HepG2 (cell line): ENCODE measurements around the gene TNFRSF11A. TPM values are rescaled to one million over a fixed set of nuclear protein-coding genes. Genes with fewer than 3 reads are reported as not detected.

Experiments used
- BCL6 ChIP-seq: IDR thresholded peaks from 2 replicates; pipeline ENCODE4 v1.6.1; 2016; ENCODE audit warnings: missing genetic modification reagents, missing compliant biosample characterization
- CBX2 ChIP-seq, 2 experiments: fragments of 200-600 bp in 1 of 2; sonication (generic); formaldehyde crosslinking in 1 of 2; IDR thresholded peaks; 2 replicates each; pipeline versions ENCODE4 v1.7.0 to v1.8.1; 2018 to 2022; ENCODE audit warnings: low read depth in 2 of 2, low read length in 1 of 2, mild to moderate bottlenecking in 1 of 2, missing genetic modification reagents in 1 of 2
- DPF2 ChIP-seq: sonication (generic); formaldehyde crosslinking; IDR thresholded peaks from 2 replicates; pipeline ENCODE4 v1.4.0; 2020; ENCODE audit warnings: mild to moderate bottlenecking, low read depth, missing genetic modification reagents, borderline replicate concordance
- FOXP1 ChIP-seq, 2 experiments: fragments of 450-650 bp in 1 of 2; IDR thresholded peaks; 2 replicates each; pipeline ENCODE4 v1.6.1; 2017 to 2018; ENCODE audit warnings: antibody characterized with exemption in 1 of 2
- FOXP4 ChIP-seq: sonication (generic); formaldehyde crosslinking; IDR thresholded peaks from 2 replicates; pipeline ENCODE4 v1.4.0; 2020; ENCODE audit warnings: missing genetic modification reagents
- GPN1 ChIP-seq: sonication (generic); formaldehyde crosslinking; IDR thresholded peaks from 2 replicates; pipeline ENCODE4 v1.5.1; 2020; ENCODE audit warnings: missing genetic modification reagents, borderline replicate concordance
- PITX1 ChIP-seq: sonication (generic); formaldehyde crosslinking; IDR thresholded peaks from 2 replicates; pipeline ENCODE4 v1.5.1; 2020; ENCODE audit warnings: mild to moderate bottlenecking, missing genetic modification reagents
- SPEN ChIP-seq: sonication (generic); formaldehyde crosslinking; IDR thresholded peaks from 2 replicates; pipeline ENCODE4 v1.5.1; 2020; ENCODE audit warnings: low read depth, mild to moderate bottlenecking, missing genetic modification reagents
- THAP11 ChIP-seq: IDR thresholded peaks from 2 replicates; pipeline ENCODE4 v1.6.1; 2016; ENCODE audit warnings: missing biosample characterization, missing genetic modification reagents
- ZBTB3 ChIP-seq: sonication (generic); formaldehyde crosslinking; IDR thresholded peaks from 2 replicates; pipeline ENCODE4 v1.4.0; 2020; ENCODE audit warnings: low read depth, mild to moderate bottlenecking, moderate library complexity, missing genetic modification reagents, borderline replicate concordance
- ZNF3 ChIP-seq: IDR thresholded peaks from 2 replicates; pipeline ENCODE4 v1.7.0; 2017; ENCODE audit warnings: inconsistent platforms
- ZNF468 ChIP-seq: sonication (generic); formaldehyde crosslinking; IDR thresholded peaks from 2 replicates; pipeline ENCODE4 v1.8.0; 2022; ENCODE audit warnings: mild to moderate bottlenecking, moderate library complexity, missing genetic modification reagents
- ZNF660 ChIP-seq: sonication (generic); formaldehyde crosslinking; IDR thresholded peaks from 2 replicates; pipeline ENCODE4 v1.5.1; 2020; ENCODE audit warnings: mild to moderate bottlenecking, low read depth, missing genetic modification reagents, borderline replicate concordance
- ZNF747 ChIP-seq: sonication (generic); formaldehyde crosslinking; IDR thresholded peaks from 2 replicates; pipeline ENCODE4 v1.8.1; 2023; ENCODE audit warnings: missing genetic modification reagents, mild to moderate bottlenecking, borderline replicate concordance
- ZNF770 ChIP-seq: sonication (generic); formaldehyde crosslinking; IDR thresholded peaks from 2 replicates; pipeline ENCODE4 v1.5.0; 2020; ENCODE audit warnings: mild to moderate bottlenecking, missing genetic modification reagents
- ZNF83 ChIP-seq: sonication (generic); formaldehyde crosslinking; IDR thresholded peaks from 2 replicates; pipeline ENCODE4 v1.4.0; 2020; ENCODE audit warnings: missing genetic modification reagents, mild to moderate bottlenecking, borderline replicate concordance
- ZNF879 ChIP-seq: sonication (generic); formaldehyde crosslinking; IDR thresholded peaks from 2 replicates; pipeline ENCODE4 v1.8.1; 2023; ENCODE audit warnings: missing genetic modification reagents
- ZSCAN5A ChIP-seq: sonication (generic); formaldehyde crosslinking; IDR thresholded peaks from 2 replicates; pipeline ENCODE4 v1.8.0; 2022; ENCODE audit warnings: mild to moderate bottlenecking, missing genetic modification reagents, borderline replicate concordance
- polyA plus RNA-seq, 8 experiments: library from polyadenylated mRNA; depleted of rRNA in 3 of 8; stranded (reverse) in 7 of 8; unstranded in 1 of 8; fragments of >200 nt; fragmentation: Illumina TruSeq in 4 of 8; extraction: Trizol in 4 of 8; gene quantifications; 2 replicates each; pipeline versions ENCODE4 v1.2.1 to v1.2.3, GENCODE V29; 2011 to 2016; ENCODE audit warnings: low read depth in 4 of 8, missing spikeins in 1 of 8, mixed read lengths in 1 of 8; ENCODE audit not compliant: insufficient read depth in 1 of 8
- total RNA-seq, 5 experiments: library from RNA; depleted of rRNA; stranded (reverse); fragments of >200 nt; fragmentation: Illumina TruSeq; extraction: Trizol; gene quantifications; 2 replicates each; pipeline ENCODE4 v1.2.3, GENCODE V29; 2016; ENCODE audit warnings: low read depth in 1 of 5
- TF ChIP-seq, protein P1 (sequence below): sonication (generic); formaldehyde crosslinking; IDR thresholded peaks from 2 replicates; pipeline ENCODE4 v1.4.0; 2020; ENCODE audit warnings: mild to moderate bottlenecking, missing genetic modification reagents
- TF ChIP-seq, protein P2 (sequence below): sonication (generic); formaldehyde crosslinking; IDR thresholded peaks from 2 replicates; pipeline ENCODE4 v1.8.0; 2023; ENCODE audit warnings: mild to moderate bottlenecking, missing genetic modification reagents
- TF ChIP-seq, protein P3 (sequence below): sonication (generic); formaldehyde crosslinking; IDR thresholded peaks from 2 replicates; pipeline ENCODE4 v1.4.0; 2020; ENCODE audit warnings: mild to moderate bottlenecking, missing genetic modification reagents

TNFRSF11A gene
- total and polyA plus RNA-seq, 2 of the 13 experiments (the other 11 are each of a cell fraction or from before 2014, with no cell fraction given) = 4.6 to 6.4 TPM

GRCh38 chr18:62399781-62400308 lies 74.7 kb downstream of the TNFRSF11A start (continued):
- TF ChIP-seq, protein P1, sequence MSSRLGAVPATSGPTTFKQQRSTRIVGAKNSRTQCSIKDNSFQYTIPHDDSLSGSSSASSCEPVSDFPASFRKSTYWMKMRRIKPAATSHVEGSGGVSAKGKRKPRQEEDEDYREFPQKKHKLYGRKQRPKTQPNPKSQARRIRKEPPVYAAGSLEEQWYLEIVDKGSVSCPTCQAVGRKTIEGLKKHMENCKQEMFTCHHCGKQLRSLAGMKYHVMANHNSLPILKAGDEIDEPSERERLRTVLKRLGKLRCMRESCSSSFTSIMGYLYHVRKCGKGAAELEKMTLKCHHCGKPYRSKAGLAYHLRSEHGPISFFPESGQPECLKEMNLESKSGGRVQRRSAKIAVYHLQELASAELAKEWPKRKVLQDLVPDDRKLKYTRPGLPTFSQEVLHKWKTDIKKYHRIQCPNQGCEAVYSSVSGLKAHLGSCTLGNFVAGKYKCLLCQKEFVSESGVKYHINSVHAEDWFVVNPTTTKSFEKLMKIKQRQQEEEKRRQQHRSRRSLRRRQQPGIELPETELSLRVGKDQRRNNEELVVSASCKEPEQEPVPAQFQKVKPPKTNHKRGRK = no peak
- TF ChIP-seq ZNF747 (CRISPR knock-in tag) = no peak
- TF ChIP-seq DPF2 (CRISPR knock-in tag) = no peak
- no peak for TF ChIP-seq BCL6 (CRISPR knock-in tag)
- TF ChIP-seq PITX1 = no peak
- TF ChIP-seq CBX2 (IDR thresholded peaks at IDR 0.05; ENCODE audit: low read depth, low read length) = no peak
- TF ChIP-seq CBX2 (CRISPR knock-in tag; IDR thresholded peaks at IDR 0.05; ENCODE audit: low read depth) = no peak
- TF ChIP-seq ZNF83 (CRISPR knock-in tag) = no peak
- no peak for TF ChIP-seq SPEN (CRISPR knock-in tag)
- no peak for TF ChIP-seq ZSCAN5A
- TF ChIP-seq THAP11 (CRISPR knock-in tag) = 0 out of 2 replicates have a peak, but pooled peaks have one; percentile 18
- no peak for TF ChIP-seq ZBTB3 (CRISPR knock-in tag)
- no peak for TF ChIP-seq ZNF3 (CRISPR knock-in tag)
- no peak for TF ChIP-seq ZNF879 (CRISPR knock-in tag)
- peak; percentile 95 for TF ChIP-seq FOXP4 (CRISPR knock-in tag)
- TF ChIP-seq, protein P2, sequence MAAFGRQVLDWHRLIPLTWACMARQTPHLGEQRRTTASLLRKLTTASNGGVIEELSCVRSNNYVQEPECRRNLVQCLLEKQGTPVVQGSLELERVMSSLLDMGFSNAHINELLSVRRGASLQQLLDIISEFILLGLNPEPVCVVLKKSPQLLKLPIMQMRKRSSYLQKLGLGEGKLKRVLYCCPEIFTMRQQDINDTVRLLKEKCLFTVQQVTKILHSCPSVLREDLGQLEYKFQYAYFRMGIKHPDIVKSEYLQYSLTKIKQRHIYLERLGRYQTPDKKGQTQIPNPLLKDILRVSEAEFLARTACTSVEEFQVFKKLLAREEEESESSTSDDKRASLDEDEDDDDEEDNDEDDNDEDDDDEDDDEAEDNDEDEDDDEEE = no peak
- TF ChIP-seq, protein P3, sequence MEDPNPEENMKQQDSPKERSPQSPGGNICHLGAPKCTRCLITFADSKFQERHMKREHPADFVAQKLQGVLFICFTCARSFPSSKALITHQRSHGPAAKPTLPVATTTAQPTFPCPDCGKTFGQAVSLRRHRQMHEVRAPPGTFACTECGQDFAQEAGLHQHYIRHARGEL = no peak
- TF ChIP-seq ZNF770 (CRISPR knock-in tag) = no peak
- peak; percentile 93 for TF ChIP-seq FOXP1 (IDR thresholded peaks at IDR 0.05)
- peak; percentile 97 for TF ChIP-seq FOXP1 (CRISPR knock-in tag; IDR thresholded peaks at IDR 0.05)
- TF ChIP-seq ZNF468 (CRISPR knock-in tag) = no peak
- TF ChIP-seq ZNF660 (CRISPR knock-in tag) = no peak
- no peak for TF ChIP-seq GPN1 (CRISPR knock-in tag)
